Neural cell (in vitro differentiated cells): ENCODE measurements around the gene ACSM6.

Experiments
- CTCF ChIP-seq: fragments of 450-650 bp; IDR thresholded peaks from 2 replicates; pipeline ENCODE4 v1.5.1; 2014; ENCODE audit warnings: antibody characterized with exemption, mild to moderate bottlenecking, moderate library complexity; ENCODE audit not compliant: poor library complexity, severe bottlenecking
- EP300 ChIP-seq: fragments of 450-650 bp; conservative IDR thresholded peaks from 2 replicates; pipeline ENCODE4 v1.6.1; 2014; ENCODE audit warnings: antibody characterized with exemption, mild to moderate bottlenecking, moderate library complexity; ENCODE audit not compliant: poor library complexity, severe bottlenecking
- EZH2 ChIP-seq: fragments of 200-600, 300-800 bp; shearing (Covaris generic), sonication (generic); IDR thresholded peaks from 2 replicates; pipeline ENCODE4 v1.6.1; 2014; ENCODE audit warnings: antibody characterized with exemption, low read length, borderline replicate concordance, mild to moderate bottlenecking; ENCODE audit not compliant: insufficient read depth, poor library complexity, severe bottlenecking
- MXI1 ChIP-seq: fragments of 450-650 bp; conservative IDR thresholded peaks from 2 replicates; pipeline ENCODE4 v1.6.1; 2014; ENCODE audit warnings: antibody characterized with exemption, mild to moderate bottlenecking; ENCODE audit not compliant: poor library complexity, severe bottlenecking
- POLR2AphosphoS5 ChIP-seq: IDR thresholded peaks from 2 replicates; pipeline ENCODE4 v1.6.1; 2012
- RAD21 ChIP-seq: fragments of 450-650 bp; conservative IDR thresholded peaks from 2 replicates; pipeline ENCODE4 v1.6.1; 2014; ENCODE audit warnings: antibody characterized with exemption, mild to moderate bottlenecking, moderate library complexity
- REST ChIP-seq: IDR thresholded peaks from 2 replicates; pipeline ENCODE4 v1.6.1; 2012; ENCODE audit warnings: borderline replicate concordance
- SMC3 ChIP-seq: fragments of 450-650 bp; conservative IDR thresholded peaks from 2 replicates; pipeline ENCODE4 v1.6.1; 2014; ENCODE audit warnings: antibody characterized with exemption, mild to moderate bottlenecking, moderate library complexity; ENCODE audit not compliant: poor library complexity
- TAF1 ChIP-seq: IDR thresholded peaks from 2 replicates; pipeline ENCODE4 v1.6.1; 2012; ENCODE audit warnings: low read depth

- TF ChIP-seq CTCF (no peak), EP300 (no peak), EZH2 (no peak), POLR2AphosphoS5 (no peak), MXI1 (no peak), RAD21 (no peak), TAF1 (no peak), REST (no peak), SMC3 (no peak)
Observed at GRCh38 chr10:95262763-95263518, 68.9 kb downstream of the ACSM6 start.
